Neuronal stem cell (in vitro differentiated cells): ENCODE data around the gene SPTLC3.

Experiments used
- DNase-seq: peaks from one replicate; pipeline ENCODE4 v3.0.0-alpha.2; 2013; ENCODE audit warnings: low spot score
- H2AFZ ChIP-seq: one replicate; pipeline ENCODE4 v1.6.1; 2013; ENCODE audit warnings: mild to moderate bottlenecking, low read length, inconsistent platforms
- H2AK5ac ChIP-seq: 2 replicates; pipeline ENCODE4 v1.6.1; 2013; ENCODE audit warnings: low read depth, mild to moderate bottlenecking, inconsistent platforms, low read length, moderate library complexity, mixed read lengths
- H2BK120ac ChIP-seq: 2 replicates; pipeline ENCODE4 v1.6.1; 2013; ENCODE audit warnings: low read depth, mild to moderate bottlenecking, inconsistent platforms, low read length, moderate library complexity, mixed read lengths
- H2BK12ac ChIP-seq: one replicate; pipeline ENCODE4 v1.6.1; 2013; ENCODE audit warnings: low read length, inconsistent platforms
- H2BK15ac ChIP-seq: 2 replicates; pipeline ENCODE4 v1.6.1; 2013; ENCODE audit warnings: mild to moderate bottlenecking, low read length, inconsistent platforms, mixed read lengths
- H2BK5ac ChIP-seq: one replicate; pipeline ENCODE4 v1.6.1; 2013; ENCODE audit warnings: inconsistent platforms, mild to moderate bottlenecking, low read length, moderate library complexity
- H3K14ac ChIP-seq: one replicate; pipeline ENCODE4 v1.6.1; 2013; ENCODE audit warnings: low read length, inconsistent platforms
- H3K18ac ChIP-seq: 2 replicates; pipeline ENCODE4 v1.6.1; 2013; ENCODE audit warnings: low read length, inconsistent platforms
- H3K23ac ChIP-seq: 2 replicates; pipeline ENCODE4 v1.6.1; 2013; ENCODE audit warnings: low read depth, mild to moderate bottlenecking, mixed read lengths, low read length, inconsistent platforms; ENCODE audit not compliant: poor library complexity
- H3K27ac ChIP-seq: replicated peaks from 3 replicates; pipeline ENCODE4 v1.5.1; 2013; ENCODE audit warnings: low read length, inconsistent platforms
- H3K27me3 ChIP-seq, 3 experiments: 2 replicates each; pipeline ENCODE4 v1.6.1; 2013; ENCODE audit warnings: low read length in 3 of 3, mild to moderate bottlenecking in 2 of 3, inconsistent platforms in 1 of 3, low read depth in 1 of 3, mixed read lengths in 1 of 3, moderate library complexity in 1 of 3; ENCODE audit not compliant: control insufficient read depth in 3 of 3, insufficient read depth in 3 of 3
- H3K36me3 ChIP-seq, 2 donors: replicated peaks in 1 of 2; 2 replicates each; pipeline ENCODE4 v1.6.1; 2013; ENCODE audit warnings: low read length in 2 of 2; ENCODE audit not compliant: control insufficient read depth in 2 of 2, insufficient read depth in 2 of 2
- H3K4ac ChIP-seq: 2 replicates; pipeline ENCODE4 v1.6.1; 2013; ENCODE audit warnings: inconsistent platforms, mild to moderate bottlenecking, low read length, moderate library complexity
- H3K4me1 ChIP-seq, 2 donors: 1 replicate in 1 of 2; 2 replicates in 1 of 2; pipeline ENCODE4 v1.6.1; 2013; ENCODE audit warnings: low read length in 2 of 2, low read depth in 1 of 2; ENCODE audit not compliant: control insufficient read depth in 2 of 2, insufficient read depth in 1 of 2
- H3K4me2 ChIP-seq: one replicate; pipeline ENCODE4 v1.6.1; 2013; ENCODE audit warnings: mild to moderate bottlenecking, low read length, inconsistent platforms; ENCODE audit not compliant: insufficient read depth, poor library complexity, severe bottlenecking
- H3K4me3 ChIP-seq, 2 donors: 2 replicates each; pipeline ENCODE4 v1.5.1; 2013; ENCODE audit warnings: low read length in 2 of 2, mild to moderate bottlenecking in 2 of 2, inconsistent platforms in 1 of 2, moderate library complexity in 1 of 2
- H3K79me1 ChIP-seq: one replicate; pipeline ENCODE4 v1.6.1; 2013; ENCODE audit warnings: low read depth, mild to moderate bottlenecking, inconsistent platforms, low read length, moderate library complexity
- H3K9ac ChIP-seq: one replicate; pipeline ENCODE4 v1.6.1; 2013; ENCODE audit warnings: mild to moderate bottlenecking, low read depth, low read length, inconsistent platforms; ENCODE audit not compliant: poor library complexity
- H3K9me3 ChIP-seq, 2 donors: replicated peaks in 1 of 2; 2 replicates each; pipeline versions ENCODE3 to v1.6.1; 2013; ENCODE audit warnings: low read length in 2 of 2, mild to moderate bottlenecking in 2 of 2, inconsistent platforms in 1 of 2, low read depth in 1 of 2, mixed read lengths in 1 of 2, moderate library complexity in 1 of 2; ENCODE audit not compliant: control insufficient read depth in 2 of 2, insufficient read depth in 1 of 2
- H4K8ac ChIP-seq: one replicate; pipeline ENCODE4 v1.6.1; 2013; ENCODE audit warnings: low read depth, mild to moderate bottlenecking, inconsistent platforms, low read length, moderate library complexity
- H4K91ac ChIP-seq: one replicate; pipeline ENCODE4 v1.6.1; 2013; ENCODE audit warnings: low read length, low read depth, mild to moderate bottlenecking, inconsistent platforms; ENCODE audit not compliant: poor library complexity
- WGBS, 2 donors: extraction: QIAGEN DNeasy Blood & Tissue Kit; methylation state at CpG; one replicate each; pipeline ENCODE4 v1.1.7; 2013; ENCODE audit warnings: missing lambda C conversion rate in 2 of 2, mixed read lengths in 1 of 2; ENCODE audit not compliant: insufficient read length in 2 of 2, insufficient replicate concordance in 1 of 2; ENCODE audit errors: extremely low coverage in 2 of 2; 5-methylcytosine and 5-hydroxymethylcytosine counted together

SPTLC3 gene

DNA sequence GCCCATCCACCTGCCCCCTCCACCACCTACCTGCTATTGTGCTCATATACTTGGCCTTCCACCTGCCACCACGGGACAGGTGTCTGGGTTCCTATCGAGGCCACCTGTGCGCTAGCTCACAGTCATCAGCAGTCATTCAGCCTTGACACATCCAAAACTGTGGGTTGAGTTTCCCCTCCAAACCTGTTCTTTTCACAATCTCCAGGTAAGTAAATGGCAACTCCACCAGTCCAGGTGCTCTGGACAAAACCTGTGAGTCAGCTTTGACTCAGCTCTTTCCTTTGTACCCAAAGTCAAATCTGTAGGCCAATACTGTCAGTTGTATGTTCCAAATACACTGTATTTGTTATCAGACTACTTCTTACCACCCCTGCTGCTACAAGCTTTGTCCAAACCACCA lies 52.6 kb downstream of the SPTLC3 start:
- Histone ChIP-seq H3K4me2 (no peak overlapping the region), H3K27ac (no peak overlapping the region), H3K4me1 (no peaks in the 10 kb centered on the region), H3K36me3 (no peaks in the 10 kb centered on the region), H4K8ac (no peak overlapping the region), H2AK5ac (no peak overlapping the region), H2BK5ac (no peak overlapping the region), H3K27me3 (no peaks in the 10 kb centered on the region), H3K79me1 (no peaks in the 10 kb centered on the region), H4K91ac (no peak overlapping the region), H2BK15ac (no peak overlapping the region), H3K4ac (no peak overlapping the region), H3K9ac (no peak overlapping the region), H2AFZ (no peak overlapping the region), H2BK120ac (no peak overlapping the region), H3K23ac (no peak overlapping the region), H3K14ac (no peak overlapping the region), H3K9me3 (peaks cover 0 to 4% of the 10 kb centered on the region in 2 donors), H2BK12ac (no peak overlapping the region), H3K4me3 (no peak overlapping the region), H3K18ac (no peak overlapping the region)
- no CpG with 5 or more reads among the region's 3 CpGs for WGBS, 2 donors
- no peak for DNase-seq

DNA sequence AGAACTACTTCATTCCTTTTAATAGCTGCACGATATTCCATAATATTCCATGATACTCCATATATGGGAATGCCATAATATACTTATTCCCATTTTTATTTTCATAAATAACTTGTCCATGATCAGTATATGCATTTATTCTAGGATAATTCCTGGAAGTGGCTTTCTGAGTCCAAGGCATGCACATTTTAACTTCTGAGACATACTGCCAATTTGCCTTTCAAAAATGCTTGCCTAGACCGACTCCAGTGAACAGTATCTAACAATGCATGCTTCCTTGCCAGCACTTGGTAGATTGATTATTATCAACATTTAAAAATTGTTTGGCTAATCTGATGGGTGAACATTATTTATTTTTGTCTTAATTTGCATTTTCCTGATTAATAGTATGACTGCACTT lies 54.0 kb downstream of the SPTLC3 start:
- no peak overlapping the region for H2AFZ ChIP-seq
- H2AK5ac ChIP-seq = no peak overlapping the region
- H2BK12ac ChIP-seq = no peak overlapping the region
- no peaks in the 10 kb centered on the region for H3K79me1 ChIP-seq
- no peak overlapping the region for H2BK120ac ChIP-seq
- H4K91ac ChIP-seq = no peak overlapping the region
- no peak overlapping the region for H2BK5ac ChIP-seq
- H3K4me3 ChIP-seq = no peak overlapping the region
- no peak overlapping the region for H3K4ac ChIP-seq
- H3K27ac ChIP-seq = no peak overlapping the region
- no peak for DNase-seq
- H4K8ac ChIP-seq = no peak overlapping the region
- H3K18ac ChIP-seq = no peak overlapping the region
- H3K4me1 ChIP-seq = no peaks in the 10 kb centered on the region
- H3K9me3 ChIP-seq = peaks cover 0 to 4% of the 10 kb centered on the region in 2 donors
- H3K27me3 ChIP-seq = no peaks in the 10 kb centered on the region
- H3K9ac ChIP-seq = no peak overlapping the region
- H3K23ac ChIP-seq = no peak overlapping the region
- no peak overlapping the region for H3K14ac ChIP-seq
- no CpG with 5 or more reads among the region's 2 CpGs for WGBS, 2 donors
- no peak overlapping the region for H3K4me2 ChIP-seq
- H3K36me3 ChIP-seq = no peaks in the 10 kb centered on the region
- no peak overlapping the region for H2BK15ac ChIP-seq

- H3K23ac ChIP-seq = no peak overlapping the region
- H3K36me3 ChIP-seq = no peaks in the 10 kb centered on the region
- no peaks in the 10 kb centered on the region for H3K79me1 ChIP-seq
- no CpG with 5 or more reads among the region's 3 CpGs for WGBS, 2 donors
- no peak overlapping the region for H4K8ac ChIP-seq
- H2AK5ac ChIP-seq = no peak overlapping the region
- no peak overlapping the region for H2BK5ac ChIP-seq
- no peak overlapping the region for H2BK12ac ChIP-seq
- peaks cover 2 to 8% of the 10 kb centered on the region in 2 donors for H3K9me3 ChIP-seq
- H2AFZ ChIP-seq = no peak overlapping the region
- H3K14ac ChIP-seq = no peak overlapping the region
- no peak overlapping the region for H4K91ac ChIP-seq
- no peaks in the 10 kb centered on the region for H3K27me3 ChIP-seq
- H3K4ac ChIP-seq = no peak overlapping the region
- H3K9ac ChIP-seq = no peak overlapping the region
- H3K18ac ChIP-seq = no peak overlapping the region
- no peak overlapping the region for H3K4me2 ChIP-seq
- no peak overlapping the region for H3K4me3 ChIP-seq
- no peak overlapping the region for H2BK15ac ChIP-seq
- H3K27ac ChIP-seq = no peak overlapping the region
- H3K4me1 ChIP-seq = peaks cover 0 to 1% of the 10 kb centered on the region in 2 donors
- H2BK120ac ChIP-seq = no peak overlapping the region
- DNase-seq = no peak
Observed at GRCh38 chr20:13068336-13068735, 59.6 kb downstream of the SPTLC3 start.

GRCh38 chr20:13081877-13082276 lies 73.1 kb downstream of the SPTLC3 start:
- Histone ChIP-seq H2AFZ (no peak overlapping the region), H3K18ac (no peak overlapping the region), H4K8ac (no peak overlapping the region), H3K9me3 (no peaks in the 10 kb centered on the region), H3K27ac (no peak overlapping the region), H3K4me1 (no peaks in the 10 kb centered on the region), H2BK15ac (no peak overlapping the region), H2BK5ac (no peak overlapping the region), H3K27me3 (no peaks in the 10 kb centered on the region), H2AK5ac (no peak overlapping the region), H3K36me3 (no peaks in the 10 kb centered on the region), H3K4ac (no peak overlapping the region), H2BK120ac (no peak overlapping the region), H4K91ac (no peak overlapping the region), H3K14ac (no peak overlapping the region), H2BK12ac (no peak overlapping the region), H3K4me3 (no peak overlapping the region), H3K79me1 (no peaks in the 10 kb centered on the region), H3K4me2 (no peak overlapping the region), H3K9ac (no peak overlapping the region), H3K23ac (no peak overlapping the region)
- DNase-seq = no peak
- WGBS, 2 donors = no CpG with 5 or more reads among the region's 1 CpG
